Smooth muscle cell (in vitro differentiated cells): ENCODE measurements around the gene PSME3IP1. TPM values are rescaled to one million over a fixed set of nuclear protein-coding genes. Genes with fewer than 3 reads are reported as not detected.

Experiments
- DNase-seq: peaks from one replicate; lab custom pipeline; 2025; ENCODE audit not compliant: unreplicated experiment; lab: John Stamatoyannopoulos, UW
- H2AFZ ChIP-seq: fragments of 200-600 bp; sonication (generic); 2 replicates; pipeline ENCODE4 v1.6.0; 2016; ENCODE audit warnings: antibody characterized with exemption, low read depth, mild to moderate bottlenecking
- H3F3A ChIP-seq: fragments of 200-600 bp; sonication (generic); 2 replicates; pipeline ENCODE4 v1.6.0; 2017; ENCODE audit warnings: antibody characterized with exemption, low read depth
- H3K27ac ChIP-seq: fragments of 200-600 bp; sonication (generic); 2 replicates; pipeline ENCODE4 v1.5.1; 2016; ENCODE audit warnings: low read depth, mild to moderate bottlenecking
- H3K27me3 ChIP-seq: fragments of 200-600 bp; sonication (generic); 2 replicates; pipeline ENCODE4 v1.6.1; 2016; ENCODE audit warnings: low read depth, mild to moderate bottlenecking
- H3K36me3 ChIP-seq: fragments of 200-600 bp; sonication (generic); 2 replicates; pipeline ENCODE4 v1.5.1; 2016; ENCODE audit warnings: low read depth
- H3K4me1 ChIP-seq: fragments of 200-600 bp; sonication (generic); 2 replicates; pipeline ENCODE4 v1.5.1; 2016; ENCODE audit warnings: low read depth
- H3K4me2 ChIP-seq: fragments of 200-600 bp; sonication (generic); 2 replicates; pipeline ENCODE4 v1.6.0; 2016; ENCODE audit warnings: mild to moderate bottlenecking
- H3K4me3 ChIP-seq: fragments of 200-600 bp; sonication (generic); 2 replicates; pipeline ENCODE4 v1.5.1; 2016; ENCODE audit warnings: mild to moderate bottlenecking
- H3K79me2 ChIP-seq: fragments of 200-600 bp; sonication (generic); 2 replicates; pipeline ENCODE4 v1.6.0; 2016; ENCODE audit warnings: low read depth, mild to moderate bottlenecking
- H3K9ac ChIP-seq: fragments of 200-600 bp; sonication (generic); 2 replicates; pipeline ENCODE4 v1.6.0; 2016; ENCODE audit warnings: low read depth
- H3K9me3 ChIP-seq: fragments of 200-600 bp; sonication (generic); replicated peaks from 2 replicates; pipeline ENCODE4 v1.5.1; 2016; ENCODE audit warnings: low read depth
- H4K20me1 ChIP-seq: fragments of 200-600 bp; sonication (generic); 2 replicates; pipeline ENCODE4 v1.6.0; 2016; ENCODE audit warnings: low read depth
- WGBS: methylation state at CpG from one replicate; pipeline ENCODE4 v1.1.7; 2016; ENCODE audit warnings: low lambda C conversion rate; 5-methylcytosine and 5-hydroxymethylcytosine counted together
- polyA plus RNA-seq: library from polyadenylated mRNA; unstranded; fragments of >200 nt; fragmentation: Nextera tagmentation; extraction: Ambion mirVana; gene quantifications from 2 replicates; pipeline ENCODE4 v1.2.1, GENCODE V29; 2016
- total RNA-seq: library from RNA; depleted of rRNA; stranded (reverse); fragments of >200 nt; gene quantifications from 2 replicates; pipeline ENCODE4 v1.2.3, GENCODE V29; 2014
- TF ChIP-seq, protein P1 (sequence below): fragments of 200-600 bp; sonication (generic); IDR thresholded peaks from 2 replicates; pipeline ENCODE4 v1.5.1; 2017; ENCODE audit warnings: borderline replicate concordance, mild to moderate bottlenecking, antibody characterized with exemption; ENCODE audit not compliant: insufficient read depth, poor library complexity, severe bottlenecking

Gene PSME3IP1
- total and polyA plus RNA-seq, 2 experiments from 2014 or later: 58.1 to 104 TPM

DNA sequence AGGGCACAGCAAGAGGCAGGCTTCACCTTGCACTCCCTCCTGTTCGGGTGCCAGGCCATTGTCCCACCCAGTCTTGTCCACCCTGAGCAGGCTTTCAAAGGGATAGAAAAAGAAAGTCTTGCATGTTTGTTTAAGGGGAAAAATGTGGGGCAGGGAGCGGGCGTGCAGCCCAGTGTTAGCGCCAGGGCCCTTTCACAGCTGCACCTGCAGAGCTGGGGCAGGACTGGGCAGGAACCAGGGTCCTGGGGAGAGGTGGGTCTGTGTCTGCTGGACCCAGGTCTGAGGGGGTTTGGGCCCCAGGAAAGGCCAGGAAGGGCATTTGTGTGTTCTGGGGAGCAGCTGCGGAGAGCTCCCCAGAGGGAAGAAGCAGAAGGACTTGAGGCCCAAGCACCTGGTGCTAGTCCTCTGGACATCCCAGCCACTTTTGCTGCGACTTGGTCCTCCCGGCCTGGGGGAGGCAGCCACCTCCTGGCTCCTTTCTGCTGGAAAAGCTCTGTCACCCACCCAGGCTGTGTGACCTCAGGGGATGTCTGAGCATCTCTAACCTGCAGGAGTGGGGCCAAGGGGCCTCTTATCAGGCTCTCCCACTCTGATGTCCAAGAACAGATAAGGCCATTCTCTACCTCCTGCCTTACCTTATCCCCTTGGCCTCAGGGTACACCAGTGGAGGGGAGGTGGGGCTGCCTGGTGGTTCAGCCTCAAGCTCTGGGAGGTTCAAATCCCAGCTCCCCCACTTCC, 44.7 kb downstream of the PSME3IP1 start:
- 98% methylated on average over 7 of the region's 7 CpGs for WGBS
- Histone ChIP-seq H3K79me2 (no peaks in the 10 kb centered on the region), H3K4me2 (no peak overlapping the region), H4K20me1 (no peaks in the 10 kb centered on the region), H3K4me3 (no peak overlapping the region), H2AFZ (no peak overlapping the region), H3K27ac (no peak overlapping the region), H3K36me3 (no peaks in the 10 kb centered on the region), H3K9me3 (no peaks in the 10 kb centered on the region), H3K4me1 (no peaks in the 10 kb centered on the region), H3F3A (no peaks in the 10 kb centered on the region), H3K27me3 (no peaks in the 10 kb centered on the region), H3K9ac (no peak overlapping the region)
- TF ChIP-seq, protein P1, sequence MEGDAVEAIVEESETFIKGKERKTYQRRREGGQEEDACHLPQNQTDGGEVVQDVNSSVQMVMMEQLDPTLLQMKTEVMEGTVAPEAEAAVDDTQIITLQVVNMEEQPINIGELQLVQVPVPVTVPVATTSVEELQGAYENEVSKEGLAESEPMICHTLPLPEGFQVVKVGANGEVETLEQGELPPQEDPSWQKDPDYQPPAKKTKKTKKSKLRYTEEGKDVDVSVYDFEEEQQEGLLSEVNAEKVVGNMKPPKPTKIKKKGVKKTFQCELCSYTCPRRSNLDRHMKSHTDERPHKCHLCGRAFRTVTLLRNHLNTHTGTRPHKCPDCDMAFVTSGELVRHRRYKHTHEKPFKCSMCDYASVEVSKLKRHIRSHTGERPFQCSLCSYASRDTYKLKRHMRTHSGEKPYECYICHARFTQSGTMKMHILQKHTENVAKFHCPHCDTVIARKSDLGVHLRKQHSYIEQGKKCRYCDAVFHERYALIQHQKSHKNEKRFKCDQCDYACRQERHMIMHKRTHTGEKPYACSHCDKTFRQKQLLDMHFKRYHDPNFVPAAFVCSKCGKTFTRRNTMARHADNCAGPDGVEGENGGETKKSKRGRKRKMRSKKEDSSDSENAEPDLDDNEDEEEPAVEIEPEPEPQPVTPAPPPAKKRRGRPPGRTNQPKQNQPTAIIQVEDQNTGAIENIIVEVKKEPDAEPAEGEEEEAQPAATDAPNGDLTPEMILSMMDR: no peak
- DNase-seq: no peak

DNA sequence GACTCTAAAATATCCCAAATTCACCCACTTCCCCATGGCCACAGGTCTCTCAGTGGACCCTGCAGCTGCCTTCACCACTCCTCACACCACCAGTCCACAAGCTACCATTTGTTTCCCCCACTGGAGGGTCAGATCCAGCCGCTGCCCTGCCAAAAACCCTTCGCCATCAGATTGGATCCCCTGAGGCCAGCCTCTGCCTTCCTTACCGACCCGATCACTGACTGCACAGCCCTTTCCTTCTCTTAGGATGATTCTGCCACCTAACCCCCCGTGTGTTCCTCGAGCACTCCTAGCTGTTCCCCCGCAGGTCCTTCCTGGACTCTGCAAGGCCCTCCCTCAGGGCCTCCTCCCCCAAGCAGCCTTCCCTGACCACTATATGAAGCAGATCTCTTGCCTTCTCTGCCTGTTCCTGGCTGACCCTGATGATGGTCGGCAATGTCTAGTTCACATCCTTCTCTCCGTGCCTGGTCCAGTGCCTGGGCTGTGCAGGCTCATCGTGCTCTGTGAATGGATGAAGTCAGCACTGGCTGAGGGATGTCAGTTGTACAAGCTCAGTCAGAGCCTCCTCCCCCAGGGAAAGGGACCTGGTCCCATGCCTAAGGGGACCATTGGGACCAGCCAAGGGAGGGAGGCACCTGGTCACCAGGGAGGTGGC, 47.4 kb downstream of the PSME3IP1 start:
- H3K9me3 ChIP-seq: no peaks in the 10 kb centered on the region

GRCh38 chr16:57137566-57138273, 48.1 kb downstream of the PSME3IP1 start:
- no peak overlapping the region for H3K27ac ChIP-seq
- WGBS: 96% methylated on average over 10 of the region's 10 CpGs
- H3K36me3 ChIP-seq: no peaks in the 10 kb centered on the region
- TF ChIP-seq, protein P1: no peak
- H3K9ac ChIP-seq: no peak overlapping the region
- H3K4me3 ChIP-seq: no peak overlapping the region
- no peak overlapping the region for H2AFZ ChIP-seq
- no peak for DNase-seq
- H3K27me3 ChIP-seq: no peaks in the 10 kb centered on the region
- H3K79me2 ChIP-seq: no peaks in the 10 kb centered on the region
- H3K4me2 ChIP-seq: no peak overlapping the region
- H3F3A ChIP-seq: no peaks in the 10 kb centered on the region
- H4K20me1 ChIP-seq: no peaks in the 10 kb centered on the region
- H3K4me1 ChIP-seq: no peaks in the 10 kb centered on the region
- no peaks in the 10 kb centered on the region for H3K9me3 ChIP-seq

More for the DNA sequence above, 47.4 kb downstream of the PSME3IP1 start:
- 86% methylated on average over 10 of the region's 10 CpGs for WGBS
- no peak overlapping the region for H3K4me3 ChIP-seq
- H3K79me2 ChIP-seq: no peaks in the 10 kb centered on the region
- H3K9ac ChIP-seq: no peak overlapping the region
- TF ChIP-seq, protein P1: no peak
- H3K36me3 ChIP-seq: no peaks in the 10 kb centered on the region
- H3K27ac ChIP-seq: no peak overlapping the region
- DNase-seq: no peak
- no peaks in the 10 kb centered on the region for H4K20me1 ChIP-seq
- H3F3A ChIP-seq: no peaks in the 10 kb centered on the region
- no peaks in the 10 kb centered on the region for H3K4me1 ChIP-seq
- H2AFZ ChIP-seq: no peak overlapping the region
- no peak overlapping the region for H3K4me2 ChIP-seq
- no peaks in the 10 kb centered on the region for H3K27me3 ChIP-seq
